HL-60 (cell line): ENCODE measurements around the gene BARD1.

Experiments
- DNase-seq, 2 experiments: peaks; one replicate each; pipeline ENCODE4 v3.0.0-alpha.2; 2010 to 2020; ENCODE audit warnings: low read depth in 1 of 2, low spot score in 1 of 2
- H3K27ac ChIP-seq: fragments of 250-450 bp; sonication (Bioruptor Pico); replicated peaks from 2 replicates; pipeline ENCODE4 v1.5.1; 2020; ENCODE audit warnings: mild to moderate bottlenecking, moderate library complexity
- H3K27me3 ChIP-seq: fragments of 250-450 bp; sonication (Bioruptor Pico); 2 replicates; pipeline ENCODE4 v1.5.1; 2021; ENCODE audit warnings: mild to moderate bottlenecking, moderate library complexity; ENCODE audit not compliant: insufficient read depth, poor library complexity, severe bottlenecking
- H3K4me3 ChIP-seq: replicated peaks from 2 replicates; pipeline ENCODE4 v1.5.1; 2011; ENCODE audit warnings: mild to moderate bottlenecking, control low read depth, low read length; ENCODE audit not compliant: insufficient read depth
- GABPA ChIP-seq: IDR thresholded peaks from 2 replicates; pipeline ENCODE4 v1.6.1; 2012; ENCODE audit warnings: low read depth
- POLR2AphosphoS5 ChIP-seq: IDR thresholded peaks from 2 replicates; pipeline ENCODE4 v1.6.1; 2012; ENCODE audit warnings: low read depth
- SPI1 ChIP-seq: IDR thresholded peaks from 2 replicates; pipeline ENCODE4 v1.6.1; 2012; ENCODE audit warnings: low read depth, mild to moderate bottlenecking, borderline replicate concordance
- TF ChIP-seq, protein P1 (sequence below): IDR thresholded peaks from one replicate; pipeline ENCODE4 v1.5.1; 2011; ENCODE audit warnings: low read length, control low read depth, inconsistent platforms; ENCODE audit not compliant: insufficient read depth
- TF ChIP-seq, protein P2 (sequence below): IDR thresholded peaks from 2 replicates; pipeline ENCODE4 v1.6.1; 2012; ENCODE audit warnings: low read depth; ENCODE audit not compliant: insufficient replicate concordance

BARD1 gene

GRCh38 chr2:214843823-214844222, 34.3 kb upstream of the BARD1 start:
- TF ChIP-seq SPI1 (no peak), GABPA (no peak), POLR2AphosphoS5 (no peak)
- TF ChIP-seq, protein P1, sequence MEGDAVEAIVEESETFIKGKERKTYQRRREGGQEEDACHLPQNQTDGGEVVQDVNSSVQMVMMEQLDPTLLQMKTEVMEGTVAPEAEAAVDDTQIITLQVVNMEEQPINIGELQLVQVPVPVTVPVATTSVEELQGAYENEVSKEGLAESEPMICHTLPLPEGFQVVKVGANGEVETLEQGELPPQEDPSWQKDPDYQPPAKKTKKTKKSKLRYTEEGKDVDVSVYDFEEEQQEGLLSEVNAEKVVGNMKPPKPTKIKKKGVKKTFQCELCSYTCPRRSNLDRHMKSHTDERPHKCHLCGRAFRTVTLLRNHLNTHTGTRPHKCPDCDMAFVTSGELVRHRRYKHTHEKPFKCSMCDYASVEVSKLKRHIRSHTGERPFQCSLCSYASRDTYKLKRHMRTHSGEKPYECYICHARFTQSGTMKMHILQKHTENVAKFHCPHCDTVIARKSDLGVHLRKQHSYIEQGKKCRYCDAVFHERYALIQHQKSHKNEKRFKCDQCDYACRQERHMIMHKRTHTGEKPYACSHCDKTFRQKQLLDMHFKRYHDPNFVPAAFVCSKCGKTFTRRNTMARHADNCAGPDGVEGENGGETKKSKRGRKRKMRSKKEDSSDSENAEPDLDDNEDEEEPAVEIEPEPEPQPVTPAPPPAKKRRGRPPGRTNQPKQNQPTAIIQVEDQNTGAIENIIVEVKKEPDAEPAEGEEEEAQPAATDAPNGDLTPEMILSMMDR, result no peak
- TF ChIP-seq, protein P2, sequence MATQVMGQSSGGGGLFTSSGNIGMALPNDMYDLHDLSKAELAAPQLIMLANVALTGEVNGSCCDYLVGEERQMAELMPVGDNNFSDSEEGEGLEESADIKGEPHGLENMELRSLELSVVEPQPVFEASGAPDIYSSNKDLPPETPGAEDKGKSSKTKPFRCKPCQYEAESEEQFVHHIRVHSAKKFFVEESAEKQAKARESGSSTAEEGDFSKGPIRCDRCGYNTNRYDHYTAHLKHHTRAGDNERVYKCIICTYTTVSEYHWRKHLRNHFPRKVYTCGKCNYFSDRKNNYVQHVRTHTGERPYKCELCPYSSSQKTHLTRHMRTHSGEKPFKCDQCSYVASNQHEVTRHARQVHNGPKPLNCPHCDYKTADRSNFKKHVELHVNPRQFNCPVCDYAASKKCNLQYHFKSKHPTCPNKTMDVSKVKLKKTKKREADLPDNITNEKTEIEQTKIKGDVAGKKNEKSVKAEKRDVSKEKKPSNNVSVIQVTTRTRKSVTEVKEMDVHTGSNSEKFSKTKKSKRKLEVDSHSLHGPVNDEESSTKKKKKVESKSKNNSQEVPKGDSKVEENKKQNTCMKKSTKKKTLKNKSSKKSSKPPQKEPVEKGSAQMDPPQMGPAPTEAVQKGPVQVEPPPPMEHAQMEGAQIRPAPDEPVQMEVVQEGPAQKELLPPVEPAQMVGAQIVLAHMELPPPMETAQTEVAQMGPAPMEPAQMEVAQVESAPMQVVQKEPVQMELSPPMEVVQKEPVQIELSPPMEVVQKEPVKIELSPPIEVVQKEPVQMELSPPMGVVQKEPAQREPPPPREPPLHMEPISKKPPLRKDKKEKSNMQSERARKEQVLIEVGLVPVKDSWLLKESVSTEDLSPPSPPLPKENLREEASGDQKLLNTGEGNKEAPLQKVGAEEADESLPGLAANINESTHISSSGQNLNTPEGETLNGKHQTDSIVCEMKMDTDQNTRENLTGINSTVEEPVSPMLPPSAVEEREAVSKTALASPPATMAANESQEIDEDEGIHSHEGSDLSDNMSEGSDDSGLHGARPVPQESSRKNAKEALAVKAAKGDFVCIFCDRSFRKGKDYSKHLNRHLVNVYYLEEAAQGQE, result no peak
- no peak overlapping the region for H3K4me3 ChIP-seq
- DNase-seq, result no peak
- H3K27ac ChIP-seq, result no peak overlapping the region
- no peaks in the 10 kb centered on the region for H3K27me3 ChIP-seq

DNA sequence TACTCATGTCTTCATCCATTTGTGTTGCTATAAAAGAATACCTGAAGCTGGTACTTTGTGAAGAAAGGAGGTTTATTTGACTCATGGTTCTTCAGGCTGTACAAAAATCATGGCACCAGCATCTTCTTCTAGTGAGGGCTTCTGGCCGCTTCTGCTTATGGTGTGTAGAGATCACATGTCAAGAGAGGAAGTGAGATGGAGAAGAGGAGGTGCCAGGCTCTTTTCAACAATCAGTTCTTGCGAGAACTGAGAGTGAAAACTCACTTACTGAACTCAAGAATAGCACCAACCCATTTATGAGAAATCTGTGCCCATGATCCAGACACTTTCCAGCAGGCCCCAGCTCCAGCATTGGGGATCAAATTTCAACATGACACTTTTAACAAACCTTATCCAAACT, 30.0 kb upstream of the BARD1 start:
- Histone ChIP-seq H3K27me3 (no peaks in the 10 kb centered on the region), H3K27ac (no peak overlapping the region), H3K4me3 (no peak overlapping the region)
- TF ChIP-seq GABPA, result no peak
- TF ChIP-seq, protein P2, result no peak
- peak; percentile 74 for TF ChIP-seq SPI1
- TF ChIP-seq, protein P1, result no peak
- TF ChIP-seq POLR2AphosphoS5, result no peak
- DNase-seq, result no peak

DNA sequence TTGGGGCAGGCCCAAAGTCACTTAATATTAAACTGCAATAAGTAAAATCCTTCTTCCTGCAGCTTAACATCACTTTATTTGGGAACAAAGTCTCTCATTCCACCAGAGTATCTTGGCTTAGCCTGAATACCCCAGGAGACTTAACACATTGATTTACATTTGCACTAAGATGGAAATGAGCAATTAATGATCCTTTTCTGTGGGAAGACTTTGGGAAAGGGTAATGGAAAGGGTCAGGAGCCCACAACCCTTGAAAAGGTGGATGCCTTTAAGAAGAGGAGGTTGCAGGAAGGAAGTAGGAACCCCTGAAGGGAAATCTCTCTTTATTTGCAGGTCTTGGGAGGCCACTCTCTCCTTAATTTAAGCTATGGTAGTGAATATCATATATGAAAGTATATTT, 28.0 kb upstream of the BARD1 start:
- Histone ChIP-seq H3K27me3 (no peaks in the 10 kb centered on the region), H3K27ac (no peak overlapping the region), H3K4me3 (no peak overlapping the region)
- TF ChIP-seq, protein P2, result no peak
- no peak for TF ChIP-seq POLR2AphosphoS5
- no peak for TF ChIP-seq GABPA
- no peak for TF ChIP-seq SPI1
- TF ChIP-seq, protein P1, result no peak
- DNase-seq, result no peak
